Activated CD8-positive, alpha-beta memory T cell treated with anti-CD3 and anti-CD28 coated beads, Interleukin-2, amount 50 U/mL, for 4 hours (primary cell): ENCODE measurements around the gene MRPL47.

Experiments used
- DNase-seq: peaks from one replicate; pipeline ENCODE4 v3.0.0-alpha.2; 2020

Gene MRPL47

DNA sequence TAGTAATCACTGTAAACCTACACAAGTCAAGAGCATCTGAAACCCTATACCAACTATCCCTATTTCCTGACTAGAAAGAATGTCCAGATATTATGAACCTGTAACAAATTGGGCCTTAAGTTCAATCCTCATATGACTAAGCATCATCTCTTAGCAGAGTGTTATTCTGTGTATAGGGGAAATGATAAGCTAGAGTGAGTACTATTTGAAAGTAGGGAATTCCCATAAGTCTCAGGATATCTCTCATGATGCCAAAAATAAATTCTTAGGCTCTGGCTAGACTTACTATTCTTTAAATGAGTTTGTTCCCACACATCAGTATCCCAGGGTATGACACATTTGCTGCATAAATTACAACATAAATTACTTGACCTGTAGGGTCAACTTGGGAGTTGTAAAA lies 15.3 kb downstream of the MRPL47 start:
- no peak for DNase-seq

DNA sequence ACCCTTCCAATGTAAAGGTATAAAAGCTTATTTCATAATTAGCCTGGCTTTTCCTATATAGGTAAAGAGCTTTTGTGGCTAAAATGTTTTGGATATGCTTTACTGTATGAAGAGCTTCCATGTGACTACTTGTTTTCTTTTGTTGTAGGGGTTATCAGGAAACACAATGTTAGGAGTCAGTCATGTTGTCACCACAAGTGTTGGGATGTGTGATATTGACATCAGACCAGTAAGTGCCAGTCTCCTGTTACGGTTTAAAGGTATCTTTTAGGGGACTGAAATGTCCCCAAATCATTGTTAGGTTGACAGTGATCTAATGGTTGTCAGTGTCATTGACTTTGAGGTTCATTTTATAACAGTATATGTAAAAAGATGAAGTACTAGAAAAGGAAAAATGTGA lies 23.4 kb downstream of the MRPL47 start:
- no peak for DNase-seq

DNA sequence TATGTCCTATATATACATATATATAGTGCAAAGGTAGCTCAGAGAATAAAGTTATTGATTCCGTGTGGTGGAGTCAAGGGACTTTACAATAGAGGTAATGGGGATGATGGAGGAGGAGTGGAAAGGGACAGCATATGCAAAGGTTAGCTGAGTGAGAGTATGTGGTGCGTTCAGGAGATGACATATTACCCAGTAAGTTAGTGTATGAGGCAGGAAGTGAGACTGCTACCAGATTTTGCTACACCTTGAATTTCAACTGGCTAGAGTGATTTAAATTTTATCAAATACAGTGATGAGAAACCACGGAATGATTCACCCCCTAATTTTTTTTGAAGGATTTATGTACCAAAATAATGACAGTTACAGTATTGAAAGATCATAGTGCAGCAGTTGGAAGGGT lies 38.9 kb downstream of the MRPL47 start:
- no peak for DNase-seq

DNA sequence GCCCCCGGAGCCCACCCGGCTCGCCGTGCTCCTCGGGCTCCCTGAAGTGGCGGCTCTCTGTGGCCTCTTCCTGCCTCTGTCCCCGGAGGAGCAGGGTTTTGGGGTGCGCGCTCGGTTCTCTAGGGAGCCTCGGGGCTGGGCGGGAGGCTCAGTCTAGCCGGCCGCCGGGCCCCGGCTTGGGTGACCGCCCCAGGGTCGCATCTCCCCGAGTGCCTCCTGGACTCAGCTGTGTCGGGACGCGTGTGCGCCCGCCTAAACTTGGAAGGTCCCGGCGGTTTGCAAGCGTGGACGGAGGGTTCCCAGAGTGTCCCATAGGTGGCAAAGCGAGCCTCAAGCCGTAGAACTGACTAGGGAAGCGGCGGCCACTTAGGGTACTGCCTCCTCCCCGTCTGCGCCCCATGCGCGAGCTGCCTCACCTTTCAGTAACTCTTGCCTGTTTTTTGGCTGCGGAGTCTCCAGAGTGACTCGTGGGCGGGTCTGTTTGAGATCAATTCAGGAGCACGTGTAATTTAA lies 41.1 kb downstream of the MRPL47 start:
- DNase-seq, result peak; percentile 64

DNA sequence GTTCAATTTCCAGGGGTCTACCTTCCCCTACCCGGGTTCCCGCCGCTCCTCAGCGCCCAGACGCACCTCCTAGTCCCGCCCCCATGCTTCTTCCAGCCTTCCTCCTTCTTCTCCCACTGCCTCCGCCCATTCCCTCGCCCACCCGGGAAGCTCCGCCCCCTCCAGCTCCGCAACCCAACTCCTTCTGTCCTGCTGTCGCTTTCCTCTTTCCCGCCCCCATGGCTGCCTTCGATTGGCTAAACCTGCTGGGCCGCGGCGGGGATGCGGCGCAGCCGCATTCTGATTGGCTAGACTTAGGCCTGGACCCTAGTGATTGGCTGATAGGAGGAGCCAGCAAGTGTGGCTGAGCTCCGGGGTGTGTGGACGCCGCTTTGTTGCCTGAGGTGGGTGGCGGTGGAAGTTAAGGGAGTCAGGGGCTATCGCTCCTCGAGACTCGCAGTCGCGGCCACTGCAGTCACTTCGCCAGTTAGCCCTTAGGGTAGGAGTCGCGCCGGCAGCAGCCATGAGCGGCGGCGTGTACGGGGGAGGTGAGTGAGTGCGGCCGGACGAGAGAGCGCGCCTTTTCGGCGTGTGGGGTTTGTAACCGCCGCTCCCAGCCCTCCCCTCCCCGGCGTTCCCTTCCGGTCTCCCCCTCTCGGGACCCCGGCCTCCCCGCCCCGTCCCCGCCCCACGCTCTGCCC lies 41.7 kb downstream of the MRPL47 start, which contains the start of gene ACTL6A:
TSS of gene ACTL6A (plus strand) at position 336 of the 680 bp plus-strand sequence. CDS start at position 503, 167 bp downstream.
- peak; percentile 99 for DNase-seq

DNA sequence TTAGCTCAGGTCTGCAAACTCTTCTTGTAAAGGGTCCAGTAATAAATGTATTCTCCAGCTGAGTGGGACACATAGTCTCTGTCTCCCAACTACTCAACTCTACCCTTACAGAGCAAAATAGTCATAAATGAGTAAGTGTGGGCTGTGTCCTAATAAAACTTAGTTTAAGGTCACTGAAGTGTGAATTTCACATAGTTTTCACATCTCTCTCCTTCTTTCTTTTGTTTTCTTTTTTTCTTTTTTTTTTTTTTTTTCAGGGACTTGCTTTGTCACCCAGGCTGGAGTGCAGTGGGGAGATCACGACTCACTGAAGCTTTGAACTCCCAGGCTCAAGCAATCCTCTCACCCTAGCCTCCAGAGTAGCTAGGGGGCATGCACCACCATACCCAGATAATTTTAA lies 43.6 kb downstream of the MRPL47 start:
- no peak for DNase-seq

DNA sequence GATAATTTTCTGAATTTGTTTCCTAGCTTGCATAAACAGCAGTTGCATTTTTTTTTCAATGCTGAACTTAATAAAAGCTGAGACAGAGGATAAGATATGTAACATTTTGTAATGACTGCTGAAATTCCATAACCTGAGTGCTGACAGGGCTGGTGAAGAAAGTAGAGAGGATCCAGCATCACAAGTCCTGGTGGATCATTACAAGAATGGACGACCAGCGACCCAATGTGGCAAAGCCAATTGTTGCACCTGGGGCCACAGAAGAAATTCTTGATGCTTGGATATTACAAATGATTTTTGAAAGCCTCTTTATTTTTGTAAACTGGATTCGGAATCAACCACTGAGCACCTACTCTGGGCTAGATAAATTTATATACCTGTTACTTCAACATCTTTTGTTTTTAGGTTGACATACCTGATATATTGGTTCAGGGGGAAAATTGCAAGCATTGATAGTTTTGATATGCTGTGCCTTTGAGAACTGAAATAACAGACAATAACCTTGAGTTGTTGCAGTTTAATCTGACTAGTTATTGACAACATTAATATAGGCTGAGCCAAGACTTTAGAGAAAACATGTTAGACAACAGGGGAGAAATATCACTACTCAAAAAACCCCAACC lies 45.6 kb downstream of the MRPL47 start:
- DNase-seq, result peak; percentile 36

DNA sequence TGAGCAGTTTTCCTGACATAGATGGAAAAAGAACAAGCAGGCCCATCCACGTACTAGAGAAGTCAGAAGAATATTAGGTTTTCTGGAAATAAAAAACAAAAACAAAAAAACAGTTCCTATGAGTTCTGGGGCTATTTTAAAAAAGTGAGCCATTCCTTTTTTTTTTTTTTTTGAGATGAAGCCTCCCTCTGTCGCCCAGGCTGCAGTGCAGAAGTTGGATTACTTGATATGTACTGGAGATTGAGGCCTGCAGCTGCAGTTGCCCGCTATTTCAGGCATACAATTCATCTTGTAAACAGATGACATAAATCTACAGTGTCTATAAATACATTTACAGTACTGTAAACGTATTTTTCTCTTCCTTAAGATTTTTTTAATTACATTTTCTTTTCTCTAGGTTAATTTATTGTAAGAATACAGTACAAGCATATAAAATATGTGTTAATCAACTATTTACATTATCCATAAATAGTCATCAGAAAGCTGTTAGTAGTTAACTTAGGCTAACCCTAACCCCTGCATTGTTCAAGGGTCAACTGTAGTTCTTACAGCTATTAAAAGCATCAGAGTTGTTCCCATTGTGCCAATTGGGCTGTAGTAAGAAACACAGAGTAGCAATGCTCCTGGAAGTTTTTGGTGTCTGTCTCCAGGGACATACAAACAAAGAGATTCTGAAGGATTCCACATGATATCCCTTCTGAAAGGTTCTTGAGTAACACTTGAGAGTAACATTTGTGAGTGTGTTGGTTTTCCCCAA lies 52.9 kb downstream of the MRPL47 start:
- no peak for DNase-seq

DNA sequence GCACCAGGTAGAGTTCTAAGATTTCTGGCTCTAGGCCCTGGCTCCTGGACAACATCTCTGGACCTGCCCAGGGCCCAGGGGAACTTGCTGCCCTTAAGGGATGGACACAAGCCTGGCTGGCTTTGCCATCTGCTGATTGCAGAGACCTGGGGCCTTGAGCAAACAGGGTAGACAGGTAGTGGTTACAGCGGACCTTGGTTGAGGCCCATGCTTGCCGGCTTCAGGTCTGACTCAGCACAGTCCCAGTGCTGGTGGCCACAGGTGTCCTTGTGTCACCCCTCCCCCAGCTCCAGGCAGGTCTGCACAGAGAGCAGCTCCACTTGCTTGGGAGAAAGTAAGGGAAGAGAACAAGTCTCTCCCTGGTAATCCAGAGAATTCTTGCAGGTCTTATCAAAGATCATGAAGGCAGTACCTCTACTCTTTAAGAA lies 57.6 kb downstream of the MRPL47 start:
- DNase-seq, result no peak

DNA sequence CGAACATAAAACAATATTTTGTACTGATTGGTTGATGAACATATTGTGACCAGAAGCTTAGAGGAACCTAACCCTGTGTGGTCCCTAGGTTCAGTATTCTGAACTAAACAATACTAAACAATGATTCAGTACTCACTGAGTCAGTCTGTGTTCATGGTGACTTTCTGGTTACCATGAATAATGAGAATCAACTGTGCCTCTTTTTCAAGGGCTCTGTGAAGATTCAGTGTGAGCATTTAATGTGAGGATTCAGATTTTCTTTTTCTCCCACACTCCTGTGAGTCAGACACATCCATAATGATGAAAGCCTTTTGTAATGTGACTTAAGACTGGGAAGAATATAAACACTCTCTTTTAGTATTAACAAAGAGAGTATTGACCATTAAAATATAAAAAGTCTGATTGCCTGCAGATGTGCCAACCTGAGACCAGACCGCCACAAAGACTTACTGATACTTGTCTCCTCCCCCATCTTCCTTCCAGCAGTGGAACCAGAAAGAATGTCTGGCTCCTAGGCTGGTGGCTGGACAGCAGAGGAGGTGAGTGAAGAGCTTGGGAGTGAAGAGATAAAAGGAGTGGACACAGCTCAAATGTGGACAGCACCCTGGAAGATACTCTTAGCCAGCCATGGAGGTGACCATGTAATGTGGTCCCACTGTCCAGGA lies 59.3 kb downstream of the MRPL47 start:
- no peak for DNase-seq

DNA sequence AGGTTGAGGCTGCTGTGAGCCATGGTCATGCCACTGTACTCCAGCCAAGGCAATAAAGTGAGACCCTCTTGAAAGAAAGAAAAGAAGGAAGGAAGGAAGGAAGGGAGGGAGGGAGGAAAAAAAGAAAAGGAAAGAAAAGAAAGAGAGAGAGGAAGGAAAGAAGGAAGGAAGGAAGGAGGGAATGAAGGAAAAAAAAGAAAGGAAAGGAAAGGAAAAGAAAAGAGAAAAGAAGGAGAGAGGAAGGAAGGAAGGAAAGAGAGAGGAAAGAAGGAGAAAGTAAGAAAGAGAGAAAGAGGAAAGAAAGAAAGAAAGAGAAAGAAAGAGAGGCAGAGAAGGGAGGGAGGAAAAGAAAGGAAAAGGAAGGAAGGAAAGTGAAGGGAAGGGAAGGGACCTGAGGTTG lies 62.1 kb downstream of the MRPL47 start:
- DNase-seq, result no peak

DNA sequence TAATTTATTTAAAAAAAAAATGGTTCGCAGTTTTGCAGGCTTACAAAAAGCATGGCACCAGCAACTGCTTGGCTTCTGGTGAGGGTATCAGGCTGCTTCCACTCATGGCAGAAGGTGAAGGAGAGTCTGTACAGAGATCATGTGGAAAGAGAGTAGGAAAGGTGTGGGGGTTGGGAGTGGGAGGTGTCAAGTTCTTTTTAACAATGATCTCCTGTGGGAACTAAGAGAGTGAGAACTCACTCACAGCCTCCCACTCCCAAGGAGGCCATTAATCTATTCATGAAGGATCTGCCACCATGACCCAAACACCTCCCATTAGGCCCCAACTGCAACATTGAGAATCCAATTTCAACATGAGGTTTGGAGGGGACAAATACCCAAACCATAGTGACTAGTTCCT lies 62.8 kb downstream of the MRPL47 start:
- DNase-seq, result no peak

DNA sequence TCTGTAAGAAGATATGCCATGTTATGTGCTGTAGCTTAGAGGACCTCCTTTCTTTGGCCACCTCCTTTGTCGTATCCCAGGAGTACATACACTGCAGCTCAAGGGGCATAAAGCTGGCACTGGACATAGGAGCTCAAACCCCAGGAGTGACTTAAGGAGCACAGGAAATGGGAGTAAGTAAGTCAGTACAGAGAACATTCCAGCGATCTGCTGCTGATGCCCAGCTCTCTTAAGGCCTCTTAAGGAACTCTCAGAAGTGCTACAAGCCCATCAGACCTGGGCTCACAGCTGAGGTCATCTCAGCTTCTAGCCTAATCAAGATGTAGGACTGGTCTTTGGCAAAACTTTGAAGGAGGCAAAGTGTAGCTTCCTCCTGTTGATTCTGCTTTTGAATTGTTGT lies 63.3 kb downstream of the MRPL47 start:
- DNase-seq, result no peak
